HG03460 (cell line): ENCODE measurements around the gene SPATC1L.

Experiments
- ATAC-seq: cut with Tn5 transposase; IDR thresholded peaks from one replicate; pipeline ENCODE4 v1.9.1; 2021; ENCODE audit not compliant: unreplicated experiment

SPATC1L gene

GRCh38 chr21:46136739-46137349 is 47.4 kb downstream of the SPATC1L start:
- no peak for ATAC-seq

- ATAC-seq, result no peak
These were observed 48.4 kb downstream of the SPATC1L start for GRCh38 chr21:46135782-46136395.

- ATAC-seq, result no peak
These were observed 52.2 kb downstream of the SPATC1L start for GRCh38 chr21:46131838-46132651.

GRCh38 chr21:46131588-46131837 is 52.7 kb downstream of the SPATC1L start:
- ATAC-seq, result no peak

GRCh38 chr21:46130831-46131587 is 53.2 kb downstream of the SPATC1L start:
- ATAC-seq, result no peak

- no peak for ATAC-seq
These were observed 54.2 kb downstream of the SPATC1L start for GRCh38 chr21:46129846-46130651.

- ATAC-seq, result no peak
These were observed 55.2 kb downstream of the SPATC1L start for GRCh38 chr21:46128933-46129571.

GRCh38 chr21:46128106-46128932 is 55.9 kb downstream of the SPATC1L start:
- no peak for ATAC-seq

- no peak for ATAC-seq
These were observed 56.8 kb downstream of the SPATC1L start for GRCh38 chr21:46127239-46128105.

GRCh38 chr21:46126309-46127238 is 57.7 kb downstream of the SPATC1L start:
- no peak for ATAC-seq

GRCh38 chr21:46125846-46126301 is 58.4 kb downstream of the SPATC1L start:
- ATAC-seq, result no peak

GRCh38 chr21:46124926-46125845 is 59.1 kb downstream of the SPATC1L start:
- ATAC-seq, result no peak

- no peak for ATAC-seq
These were observed 60.0 kb downstream of the SPATC1L start for GRCh38 chr21:46124083-46124925.

GRCh38 chr21:46122758-46123683 is 61.2 kb downstream of the SPATC1L start:
- no peak for ATAC-seq
